ENCODE data around the gene CAMTA1.

The CAMTA1 gene

DNA sequence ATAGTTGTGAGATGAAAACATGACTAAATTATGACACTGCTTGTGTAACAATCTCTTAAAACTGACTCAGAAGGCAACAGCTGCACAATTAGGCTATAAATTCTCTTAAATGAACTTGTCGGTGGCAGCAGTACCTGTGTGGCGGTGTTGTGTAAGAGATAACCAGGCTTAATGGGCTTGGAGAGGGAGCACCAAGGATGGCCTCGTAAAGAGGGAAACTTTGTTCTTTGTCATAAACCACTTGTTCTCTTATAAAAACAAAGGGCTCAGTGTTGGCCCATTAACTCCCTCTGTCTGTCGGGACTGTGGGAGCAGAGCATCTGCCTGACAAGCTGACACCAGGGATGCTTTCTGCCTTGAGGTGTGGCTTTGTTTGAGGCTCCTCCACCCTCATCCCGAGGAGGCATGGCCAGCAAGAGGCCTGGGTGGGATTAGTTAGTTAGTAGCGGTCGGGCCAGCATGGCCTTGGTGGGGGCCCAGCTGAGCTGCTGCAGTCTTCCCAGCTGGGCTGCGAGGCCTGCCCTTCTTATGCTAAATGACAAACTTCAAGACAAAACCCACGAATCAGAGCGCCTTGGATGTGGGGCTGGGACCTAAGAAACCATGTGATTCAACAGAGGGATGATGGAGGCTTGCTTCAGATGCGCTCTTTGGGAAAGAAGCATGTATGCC lies 171.4 kb downstream of the CAMTA1 start:
- H3K27ac ChIP-seq = no peak overlapping the region
- ChIA-PET POLR2A (ENCODE audit: low non-redundant PET) (no interaction called here), CTCF (no interaction called here)
- DNase-seq (ENCODE audit: low spot score) = peak; percentile 26
- TF ChIP-seq, protein P1, sequence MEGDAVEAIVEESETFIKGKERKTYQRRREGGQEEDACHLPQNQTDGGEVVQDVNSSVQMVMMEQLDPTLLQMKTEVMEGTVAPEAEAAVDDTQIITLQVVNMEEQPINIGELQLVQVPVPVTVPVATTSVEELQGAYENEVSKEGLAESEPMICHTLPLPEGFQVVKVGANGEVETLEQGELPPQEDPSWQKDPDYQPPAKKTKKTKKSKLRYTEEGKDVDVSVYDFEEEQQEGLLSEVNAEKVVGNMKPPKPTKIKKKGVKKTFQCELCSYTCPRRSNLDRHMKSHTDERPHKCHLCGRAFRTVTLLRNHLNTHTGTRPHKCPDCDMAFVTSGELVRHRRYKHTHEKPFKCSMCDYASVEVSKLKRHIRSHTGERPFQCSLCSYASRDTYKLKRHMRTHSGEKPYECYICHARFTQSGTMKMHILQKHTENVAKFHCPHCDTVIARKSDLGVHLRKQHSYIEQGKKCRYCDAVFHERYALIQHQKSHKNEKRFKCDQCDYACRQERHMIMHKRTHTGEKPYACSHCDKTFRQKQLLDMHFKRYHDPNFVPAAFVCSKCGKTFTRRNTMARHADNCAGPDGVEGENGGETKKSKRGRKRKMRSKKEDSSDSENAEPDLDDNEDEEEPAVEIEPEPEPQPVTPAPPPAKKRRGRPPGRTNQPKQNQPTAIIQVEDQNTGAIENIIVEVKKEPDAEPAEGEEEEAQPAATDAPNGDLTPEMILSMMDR (conservative IDR thresholded peaks at IDR 0.05; ENCODE audit: low read depth) = no peak

DNA sequence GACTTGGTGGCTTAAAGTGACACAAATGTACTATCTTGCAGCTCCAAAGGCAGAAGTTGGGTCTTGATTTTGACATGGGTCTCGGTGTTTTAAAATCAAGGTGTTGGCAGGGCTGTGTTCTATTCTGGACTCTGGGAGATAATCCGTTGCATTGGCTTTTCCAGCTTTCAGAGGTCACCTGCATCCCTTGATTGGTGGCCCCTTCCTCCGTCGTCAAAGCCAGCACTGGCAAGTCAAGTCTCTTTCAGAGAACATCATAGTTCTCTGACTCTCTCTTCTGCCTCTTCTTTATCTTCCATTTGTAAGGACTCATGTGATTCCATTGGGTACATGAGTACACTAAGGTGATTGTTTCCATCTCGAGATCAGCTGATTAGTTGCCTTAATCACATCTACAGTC lies 172.1 kb downstream of the CAMTA1 start:
- TF ChIP-seq, protein P1 (conservative IDR thresholded peaks at IDR 0.05; ENCODE audit: low read depth) = no peak
- no peak overlapping the region for H3K27ac ChIP-seq
- CTCF ChIA-PET = no interaction called here
- no peak for DNase-seq (ENCODE audit: low spot score)
- POLR2A ChIA-PET (ENCODE audit: low non-redundant PET) = no interaction called here

DNA sequence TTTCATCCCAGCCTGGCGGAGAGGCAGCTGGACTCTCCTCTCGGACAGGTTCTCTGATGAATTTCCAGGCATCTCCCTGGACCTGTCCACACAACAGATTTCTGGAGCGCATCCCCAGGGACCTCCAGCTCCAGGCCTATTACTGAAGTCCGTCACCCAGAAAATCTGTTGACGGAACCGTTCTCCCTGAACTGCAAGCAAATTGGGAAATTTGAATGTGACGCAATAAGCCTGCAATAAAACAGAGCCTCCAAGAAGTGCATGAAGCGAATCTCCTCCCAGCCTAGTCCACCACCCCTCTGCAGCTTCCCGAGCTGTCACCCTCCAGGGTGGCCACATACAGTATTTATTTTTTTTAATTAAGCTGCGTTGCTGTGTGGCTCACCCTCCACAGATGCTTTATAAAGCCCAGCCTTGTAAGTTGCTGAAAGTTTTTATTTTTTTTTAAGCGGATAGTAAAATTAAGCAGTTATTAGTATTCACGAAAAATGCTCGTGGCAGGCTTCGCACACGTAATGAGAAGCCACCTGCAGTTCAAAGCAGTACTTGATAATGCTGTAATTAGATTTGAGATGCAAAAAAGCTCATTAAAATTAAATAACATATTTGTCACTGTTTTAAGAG lies 173.3 kb downstream of the CAMTA1 start:
- H3K27ac ChIP-seq = no peak overlapping the region
- no peak for DNase-seq (ENCODE audit: low spot score)
- TF ChIP-seq, protein P1 (conservative IDR thresholded peaks at IDR 0.05; ENCODE audit: low read depth) = no peak
- POLR2A ChIA-PET (ENCODE audit: low non-redundant PET) = no interaction called here
- CTCF ChIA-PET = no interaction called here

DNA sequence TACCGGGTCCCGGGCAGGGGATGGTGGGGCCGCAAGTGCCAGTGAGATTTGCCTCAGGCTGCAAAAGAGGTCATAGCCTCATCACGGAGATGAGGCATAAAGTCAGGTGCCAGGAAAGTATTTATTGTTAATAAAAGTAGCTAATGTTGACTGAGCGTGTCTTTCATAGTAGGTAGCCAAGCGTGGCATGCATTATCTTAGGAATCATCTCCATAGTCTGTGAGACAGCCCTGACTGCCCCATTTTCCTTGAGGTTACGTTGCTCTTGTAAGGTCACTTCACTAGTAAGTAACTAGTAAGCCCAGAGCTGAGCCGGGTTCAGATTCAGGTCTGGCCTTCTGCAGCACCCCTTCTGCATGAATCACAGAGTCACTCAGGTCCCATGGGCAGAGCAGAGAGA lies 174.2 kb downstream of the CAMTA1 start:
- DNase-seq (ENCODE audit: low spot score) = no peak
- ChIA-PET CTCF (interaction anchor here (0.6 kb wide), 1 partner anchor 249 kb away, joined by 3 read pairs; no protein-coding TSS in a partner anchor), POLR2A (ENCODE audit: low non-redundant PET) (no interaction called here)
- no peak overlapping the region for H3K27ac ChIP-seq
- TF ChIP-seq, protein P1 (conservative IDR thresholded peaks at IDR 0.05; ENCODE audit: low read depth) = no peak

DNA sequence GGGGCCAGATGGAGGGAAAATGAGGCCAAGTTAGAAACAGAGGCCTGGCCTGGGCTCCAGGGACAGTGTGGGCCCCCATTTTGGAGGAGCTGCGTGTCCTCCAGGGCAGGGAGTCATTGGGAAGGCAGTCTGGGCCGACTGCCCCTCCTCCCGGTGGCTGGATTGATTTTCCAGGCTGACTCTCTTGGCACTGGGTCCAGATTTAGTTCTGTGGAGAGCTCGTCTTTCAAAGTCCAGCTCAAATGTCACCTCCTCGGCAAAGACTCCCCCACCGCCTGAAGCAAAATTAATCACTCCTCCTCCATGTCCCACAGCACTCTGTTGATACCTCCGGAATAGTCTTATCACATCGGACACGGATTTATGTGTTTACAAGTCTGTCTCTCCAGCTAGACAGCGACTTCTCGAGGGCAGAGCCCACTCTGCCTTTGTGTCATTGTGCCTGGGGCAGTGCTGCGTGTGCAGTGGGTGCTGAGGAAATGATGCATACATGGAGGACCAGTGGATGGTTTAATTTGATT lies 175.1 kb downstream of the CAMTA1 start:
- DNase-seq (ENCODE audit: low spot score) = peak; percentile 43
- CTCF ChIA-PET = interaction anchor here (0.6 to 1.1 kb wide), 2 partner anchors 687 to 861 kb away, joined by 3 to 4 read pairs; no protein-coding TSS in a partner anchor
- POLR2A ChIA-PET (ENCODE audit: low non-redundant PET) = no interaction called here
- no peak overlapping the region for H3K27ac ChIP-seq
- TF ChIP-seq, protein P1 (conservative IDR thresholded peaks at IDR 0.05; ENCODE audit: low read depth) = no peak

DNA sequence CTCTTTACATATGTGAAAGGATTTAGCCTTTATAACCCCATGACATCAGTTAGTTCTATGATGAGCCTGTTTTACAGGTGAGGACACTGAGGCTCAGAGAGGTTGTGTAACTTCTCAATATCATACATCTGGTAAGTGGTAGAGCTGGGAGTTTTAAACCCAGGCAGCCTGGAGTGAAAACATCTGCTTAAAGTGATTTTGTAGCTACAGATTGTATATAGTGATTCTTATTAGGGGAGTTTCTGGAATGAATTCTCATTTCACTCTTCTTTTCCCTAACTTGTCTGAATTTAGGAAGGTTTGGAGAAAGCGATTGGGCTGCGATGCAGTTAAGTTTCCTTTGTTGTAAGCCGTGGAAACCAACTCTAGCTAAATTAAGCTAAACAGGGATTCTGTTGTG lies 175.6 kb downstream of the CAMTA1 start:
- no peak overlapping the region for H3K27ac ChIP-seq
- no peak for DNase-seq (ENCODE audit: low spot score)
- POLR2A ChIA-PET (ENCODE audit: low non-redundant PET) = no interaction called here
- TF ChIP-seq, protein P1 (conservative IDR thresholded peaks at IDR 0.05; ENCODE audit: low read depth) = no peak
- CTCF ChIA-PET = interaction anchor here (0.6 to 1.1 kb wide), 2 partner anchors 687 to 861 kb away, joined by 3 to 4 read pairs; no protein-coding TSS in a partner anchor
